HG03439 (cell line): Measurements from ENCODE around the gene CCDC201.
"Not testable (repeated sequence)": the region's sequence is repeated elsewhere in the genome, so short reads cannot be mapped to it uniquely, and the experiment has no call there.

Experiments used
- ATAC-seq: cut with Tn5 transposase; IDR thresholded peaks from one replicate; pipeline ENCODE4 v1.9.1; 2021; ENCODE audit warnings: mild to moderate bottlenecking, moderate library complexity; ENCODE audit not compliant: unreplicated experiment

The CCDC201 gene

DNA sequence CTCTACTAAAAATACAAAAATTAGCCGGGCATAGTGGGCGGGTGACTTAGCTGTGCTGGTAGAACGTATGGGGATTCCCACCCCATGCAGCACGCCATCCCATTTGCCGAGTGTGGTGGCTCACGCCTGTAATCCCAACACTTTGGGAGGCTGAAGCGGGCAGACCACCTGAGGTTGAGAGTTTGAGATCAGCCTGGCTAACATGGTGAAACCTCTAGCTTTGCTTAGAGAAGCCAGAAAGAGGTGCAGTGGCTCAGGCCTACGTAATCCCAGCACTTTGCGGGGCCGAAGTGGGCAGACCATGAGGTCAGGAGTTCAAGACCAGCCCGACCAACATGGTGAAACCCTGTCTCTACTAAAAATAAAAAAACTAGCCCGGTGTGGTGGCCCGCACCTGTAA lies 45.2 kb downstream of the CCDC201 start:
- ATAC-seq = not testable (repeated sequence)

DNA sequence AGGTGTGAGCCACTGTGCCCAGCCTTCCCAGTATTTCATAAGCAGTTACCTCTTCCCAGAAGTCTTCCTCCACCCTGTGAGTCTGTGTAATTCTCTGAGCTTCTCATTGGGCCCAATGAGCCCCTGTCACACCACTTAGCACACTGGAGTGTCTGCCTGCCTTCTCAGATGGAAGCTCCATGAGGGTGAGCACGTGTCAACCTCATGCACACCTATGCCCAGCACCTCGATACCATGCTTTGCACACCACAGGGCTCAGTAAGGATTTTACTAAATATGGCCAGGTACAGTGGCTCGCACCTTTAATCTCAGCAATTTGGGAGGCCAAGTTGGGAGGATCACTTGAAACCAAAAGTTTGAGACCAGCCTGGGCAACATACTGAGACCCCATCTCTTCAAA lies 46.3 kb downstream of the CCDC201 start:
- ATAC-seq = not testable (repeated sequence)

DNA sequence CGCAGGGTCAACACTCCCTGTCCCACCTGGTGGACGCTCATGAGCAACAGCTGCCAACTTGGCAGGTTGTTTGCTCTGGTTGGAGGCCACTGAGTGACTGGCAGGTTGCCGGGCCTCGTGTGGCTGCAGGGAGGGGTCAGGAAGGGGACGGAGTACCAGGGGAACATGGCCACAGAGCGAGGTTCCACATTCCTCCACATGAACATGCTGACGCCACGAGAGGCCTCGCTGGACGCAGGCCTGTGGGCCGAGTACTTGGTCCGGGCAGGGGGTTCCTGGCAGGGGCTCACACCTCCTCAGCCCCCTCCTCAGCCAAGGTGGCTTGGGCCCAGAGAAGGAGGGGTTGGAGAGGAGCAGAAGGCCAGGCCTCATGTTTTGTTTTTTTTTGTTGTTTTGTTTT lies 54.1 kb downstream of the CCDC201 start:
- not testable (repeated sequence) for ATAC-seq

DNA sequence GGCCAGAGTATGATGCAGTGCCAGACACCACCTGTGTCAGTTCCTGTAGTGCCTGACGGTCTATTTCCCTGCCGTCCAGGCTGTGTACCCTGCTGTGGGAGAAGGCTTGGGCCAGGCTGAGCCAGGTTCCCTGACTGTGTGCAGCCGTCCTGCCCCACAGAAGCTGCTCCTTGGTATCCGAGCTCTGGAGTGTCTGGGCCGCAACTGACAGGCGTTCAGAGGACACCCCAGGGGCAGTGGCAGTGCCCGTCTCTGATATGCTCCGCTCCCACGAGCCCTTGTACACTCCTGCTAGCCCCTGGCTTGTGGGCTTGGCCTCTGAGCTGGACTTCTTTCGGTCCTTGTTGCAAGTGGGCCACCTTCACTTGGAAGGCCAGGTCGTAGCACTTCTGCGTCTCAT lies 55.0 kb downstream of the CCDC201 start:
- not testable (repeated sequence) for ATAC-seq

GRCh38 chr7:45817016-45817415 lies 55.9 kb downstream of the CCDC201 start:
- ATAC-seq = not testable (repeated sequence)

GRCh38 chr7:45814216-45815118 lies 58.4 kb downstream of the CCDC201 start:
- ATAC-seq = not testable (repeated sequence)

GRCh38 chr7:45813771-45814170 lies 59.1 kb downstream of the CCDC201 start:
- ATAC-seq = not testable (repeated sequence)

GRCh38 chr7:45812946-45813345 lies 59.9 kb downstream of the CCDC201 start:
- ATAC-seq = no peak

DNA sequence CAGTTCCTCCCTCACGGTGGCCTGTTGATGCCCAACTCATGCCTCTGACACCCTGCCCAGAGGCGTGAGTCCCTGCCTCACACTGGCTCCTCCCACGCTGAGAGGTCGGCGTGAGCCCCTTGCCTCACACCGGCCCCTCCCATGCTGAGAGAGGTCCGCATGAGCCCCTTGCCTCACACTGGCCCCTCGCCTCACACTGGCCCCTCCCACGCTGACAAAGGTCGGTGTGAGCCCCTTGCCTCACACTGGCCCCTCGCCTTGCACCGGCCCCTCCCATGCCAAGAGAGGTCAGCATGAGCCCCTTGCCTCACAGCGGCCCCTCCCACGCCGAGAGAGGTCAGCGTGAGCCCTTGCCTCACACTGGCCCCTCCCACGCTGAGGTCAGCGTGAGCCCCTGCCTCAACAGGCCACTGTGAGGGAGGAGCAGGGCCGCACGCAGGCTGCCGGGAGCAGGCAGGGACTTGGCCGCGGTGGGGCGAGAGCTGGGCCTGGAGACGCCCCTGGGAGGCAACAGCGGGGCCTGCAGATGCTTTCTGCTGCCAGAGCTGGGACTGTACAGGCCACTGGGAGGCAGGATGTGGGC lies 61.1 kb downstream of the CCDC201 start:
- not testable (repeated sequence) for ATAC-seq

DNA sequence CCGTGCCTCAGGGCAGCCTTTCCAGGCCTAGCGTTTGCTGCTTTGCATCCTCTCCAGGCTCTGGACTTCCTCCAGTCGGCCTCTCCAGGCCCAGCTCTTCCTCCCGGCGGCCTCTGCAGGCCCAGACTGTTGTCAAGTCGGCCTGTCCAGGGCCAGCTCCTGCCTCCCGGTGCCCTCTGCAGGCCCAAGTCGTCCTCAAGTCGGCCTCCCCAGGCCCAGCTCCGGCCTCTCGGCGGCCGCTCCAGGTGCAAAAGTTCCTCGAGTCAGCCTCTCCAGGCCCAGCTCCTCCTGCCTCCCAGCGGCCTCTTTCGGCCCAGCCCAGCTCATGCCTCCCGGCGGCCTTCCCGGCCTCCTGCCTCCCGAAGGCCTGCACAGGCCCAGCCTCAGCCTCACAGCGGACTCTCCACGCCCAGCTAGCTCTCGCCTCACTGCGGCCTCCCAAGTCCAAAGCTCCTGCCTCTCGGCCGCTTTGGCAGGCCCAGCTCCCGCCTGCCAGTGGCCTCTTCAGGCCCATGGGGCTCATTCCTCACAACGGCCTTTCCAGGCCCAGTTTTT lies 62.4 kb downstream of the CCDC201 start:
- ATAC-seq = not testable (repeated sequence)
